HepG2 (cell line): ENCODE data around the gene RANBP6. TPM values are rescaled to one million over a fixed set of nuclear protein-coding genes. Genes with fewer than 3 reads are reported as not detected.

Source experiments
- ATAC-seq: fragments of 200-7000 bp; cut with Tn5 transposase; 3 replicates; pipeline ENCODE4 v1.9.1; 2020; ENCODE audit warnings: mild to moderate bottlenecking, moderate library complexity
- BruUV-seq: library from RNA; stranded (reverse); fragments of 400-500 nt; replicated peaks from 2 replicates; lab custom pipeline; 2021; lab: Mats Ljungman, UMichigan
- CTCF ChIA-PET: fragments of 300-600 bp; formaldehyde crosslinking; extraction: SDS; loops from one replicate; lab custom pipeline; 2021; ENCODE audit warnings: low total read pairs, inconsistent platforms, low intra/inter-chr PET ratio; lab: Yijun Ruan, JAX
- POLR2A ChIA-PET: fragments of 350-600 bp; sonication (Branson Sonifier 250); formaldehyde crosslinking; loops from one replicate; lab custom pipeline; 2020; ENCODE audit warnings: antibody characterized with exemption, inconsistent platforms; lab: Yijun Ruan, JAX
- DNase-seq: peaks from one replicate; pipeline ENCODE4 v3.0.0-alpha.2; 2015; ENCODE audit warnings: low spot score
- FAIRE-seq: peaks from 3 replicates; lab custom pipeline; 2011; peaks lifted over from hg19 to GRCh38; lab: Jason Lieb, UNC
- H2AFZ ChIP-seq: one replicate; pipeline ENCODE4 v1.6.1; 2011; ENCODE audit warnings: low read length, inconsistent platforms
- H3K27ac ChIP-seq: fragments of 300-600 bp; 3 replicates; pipeline ENCODE4 v1.8.0; 2011; ENCODE audit warnings: mixed run types, mild to moderate bottlenecking, mixed read lengths, low read length, inconsistent platforms; ENCODE audit not compliant: insufficient read depth; ENCODE audit errors: extremely low read length
- H3K27me3 ChIP-seq, 2 experiments: fragments of 200-600 bp in 1 of 2; 2 replicates in 1 of 2; 3 replicates in 1 of 2; pipeline versions ENCODE4 v1.6.0 to v1.8.0; 2011; ENCODE audit warnings: low read length in 2 of 2, mild to moderate bottlenecking in 2 of 2, moderate library complexity in 2 of 2, inconsistent platforms in 1 of 2; ENCODE audit not compliant: insufficient read depth in 2 of 2, control insufficient read depth in 1 of 2
- H3K36me3 ChIP-seq, 2 experiments: fragments of 200-600 bp in 1 of 2; replicated peaks in 1 of 2; 2 replicates in 1 of 2; 3 replicates in 1 of 2; pipeline versions ENCODE4 v1.5.1 to v1.8.0; 2011; ENCODE audit warnings: low read length in 2 of 2, inconsistent platforms in 1 of 2; ENCODE audit not compliant: insufficient read depth in 2 of 2, control insufficient read depth in 1 of 2
- H3K4me1 ChIP-seq: 2 replicates; pipeline ENCODE4 v1.5.1; 2012; ENCODE audit warnings: low read length, inconsistent platforms; ENCODE audit not compliant: insufficient read depth
- H3K4me2 ChIP-seq: 2 replicates; pipeline ENCODE4 v1.6.0; 2011; ENCODE audit warnings: low read depth, low read length, inconsistent platforms
- H3K4me3 ChIP-seq, 3 experiments: fragments of 200-600 bp in 1 of 3; sonication (generic), shearing (Covaris generic) in 1 of 3; replicated peaks in 1 of 3; 2 replicates each; pipeline ENCODE4 v1.5.1; 2011 to 2016; ENCODE audit warnings: low read length in 3 of 3, inconsistent platforms in 2 of 3, low read depth in 2 of 3, mild to moderate bottlenecking in 2 of 3, control low read depth in 1 of 3, mixed read lengths in 1 of 3; ENCODE audit not compliant: insufficient read depth in 1 of 3
- H3K79me2 ChIP-seq: one replicate; pipeline ENCODE4 v1.6.1; 2011; ENCODE audit warnings: low read length, inconsistent platforms; ENCODE audit not compliant: insufficient read depth
- H3K9ac ChIP-seq: 2 replicates; pipeline ENCODE4 v1.6.0; 2011; ENCODE audit warnings: mild to moderate bottlenecking, low read depth, low read length, inconsistent platforms; ENCODE audit not compliant: insufficient read depth
- H3K9me3 ChIP-seq: 2 replicates; pipeline ENCODE4 v1.5.1; 2012; ENCODE audit warnings: mild to moderate bottlenecking, low read length
- H4K20me1 ChIP-seq: 2 replicates; pipeline ENCODE4 v1.6.0; 2011; ENCODE audit warnings: inconsistent platforms, mild to moderate bottlenecking, low read length, moderate library complexity; ENCODE audit not compliant: insufficient read depth
- KDM2A ChIP-seq: sonication (generic); formaldehyde crosslinking; IDR thresholded peaks from 2 replicates; pipeline ENCODE4 v1.4.0; 2020; ENCODE audit warnings: low read depth, missing genetic modification reagents, borderline replicate concordance
- MYNN ChIP-seq: sonication (generic); formaldehyde crosslinking; IDR thresholded peaks from 2 replicates; pipeline ENCODE4 v1.4.0; 2020; ENCODE audit warnings: mild to moderate bottlenecking, low read depth, missing genetic modification reagents
- PITX1 ChIP-seq: sonication (generic); formaldehyde crosslinking; IDR thresholded peaks from 2 replicates; pipeline ENCODE4 v1.5.1; 2020; ENCODE audit warnings: mild to moderate bottlenecking, missing genetic modification reagents
- UBTF ChIP-seq: sonication (generic); formaldehyde crosslinking; IDR thresholded peaks from 2 replicates; pipeline ENCODE4 v1.4.0; 2020; ENCODE audit warnings: mild to moderate bottlenecking, missing genetic modification reagents
- ZFP36L2 ChIP-seq: sonication (generic); formaldehyde crosslinking; IDR thresholded peaks from 2 replicates; pipeline ENCODE4 v1.4.0; 2020; ENCODE audit warnings: missing genetic modification reagents
- ZNF33B ChIP-seq: sonication (generic); formaldehyde crosslinking; IDR thresholded peaks from 2 replicates; pipeline ENCODE4 v1.5.1; 2020; ENCODE audit warnings: mild to moderate bottlenecking, missing genetic modification reagents
- ZNF557 ChIP-seq: sonication (generic); formaldehyde crosslinking; IDR thresholded peaks from 2 replicates; pipeline ENCODE4 v1.4.0; 2020; ENCODE audit warnings: missing genetic modification reagents
- ZNF629 ChIP-seq: sonication (generic); formaldehyde crosslinking; conservative IDR thresholded peaks from 2 replicates; pipeline ENCODE4 v1.5.0; 2020; ENCODE audit warnings: missing genetic modification reagents
- WGBS: methylation state at CpG from one replicate; pipeline ENCODE4 v1.1.6; 2017; ENCODE audit warnings: low lambda C conversion rate; 5-methylcytosine and 5-hydroxymethylcytosine counted together
- in situ Hi-C: cut with HindIII; loops from 2 replicates; pipeline ENCODE4 v1.10.0; 2017; ENCODE audit warnings: low pct_unique_long_range_greater_than_20kb; ENCODE audit not compliant: extremely low pct_ligation_motif_present
- intact Hi-C: fragments of 100-400 bp; cut with micrococcal nuclease; formaldehyde crosslinking; loops from one replicate; pipeline ENCODE4 v1.10.0; 2022; ENCODE audit not compliant: unreplicated experiment
- polyA plus RNA-seq, 8 experiments: library from polyadenylated mRNA; depleted of rRNA in 3 of 8; stranded (reverse) in 7 of 8; unstranded in 1 of 8; fragments of >200 nt; fragmentation: Illumina TruSeq in 4 of 8; extraction: Trizol in 4 of 8; gene quantifications; 2 replicates each; pipeline versions ENCODE4 v1.2.1 to v1.2.3, GENCODE V29; 2011 to 2016; ENCODE audit warnings: low read depth in 4 of 8, missing spikeins in 1 of 8, mixed read lengths in 1 of 8; ENCODE audit not compliant: insufficient read depth in 1 of 8
- total RNA-seq, 5 experiments: library from RNA; depleted of rRNA; stranded (reverse); fragments of >200 nt; fragmentation: Illumina TruSeq; extraction: Trizol; gene quantifications; 2 replicates each; pipeline ENCODE4 v1.2.3, GENCODE V29; 2016; ENCODE audit warnings: low read depth in 1 of 5
- TF ChIP-seq, protein P1 (sequence below): IDR thresholded peaks from 2 replicates; pipeline ENCODE4 v1.6.1; 2016; ENCODE audit warnings: control low read depth
- TF ChIP-seq, protein P2 (sequence below): sonication (generic); formaldehyde crosslinking; IDR thresholded peaks from 2 replicates; pipeline ENCODE4 v1.4.0; 2020; ENCODE audit warnings: missing genetic modification reagents, borderline replicate concordance

The RANBP6 gene
- total and polyA plus RNA-seq, 2 of the 13 experiments (the other 11 are each of a cell fraction or from before 2014, with no cell fraction given), result 7.5 to 26.0 TPM

- in situ Hi-C loops, result loop anchor here (5.0 kb wide), 1 partner anchor 161 kb away; no protein-coding TSS in a partner anchor
Observed at GRCh38 chr9:6048039-6048438, 32.6 kb upstream of the RANBP6 start.

More at GRCh38 chr9:6048039-6048438, 32.6 kb upstream of the RANBP6 start:
- Histone ChIP-seq H3K9me3 (no peaks in the 10 kb centered on the region), H2AFZ (no peak overlapping the region), H3K4me1 (peaks cover 7% of the 10 kb centered on the region; the same call in 1 of the 2 replicates), H4K20me1 (no peaks in the 10 kb centered on the region), H3K79me2 (no peaks in the 10 kb centered on the region), H3K27ac (no peak overlapping the region), H3K4me3 (no peak overlapping the region), H3K4me2 (no peak overlapping the region), H3K36me3 (no peaks in the 10 kb centered on the region), H3K27me3 (0 out of 5 replicates have a peak, but pooled peaks cover 0 to 6% of the 10 kb centered on the region in 2 experiments), H3K9ac (no peak overlapping the region)
- FAIRE-seq (no peak), ATAC-seq (no peak), DNase-seq (no peak)
- ChIA-PET POLR2A (no interaction called here), CTCF (no interaction called here)
- no TSS peak for BruUV-seq
- intact Hi-C loops, result no loop called here
- TF ChIP-seq ZNF557 (CRISPR knock-in tag) (no peak), PITX1 (CRISPR knock-in tag) (no peak), ZNF629 (no peak), KDM2A (CRISPR knock-in tag) (no peak), ZNF33B (CRISPR knock-in tag) (no peak), MYNN (CRISPR knock-in tag) (no peak), UBTF (CRISPR knock-in tag) (no peak), ZFP36L2 (no peak)
- TF ChIP-seq, protein P1, sequence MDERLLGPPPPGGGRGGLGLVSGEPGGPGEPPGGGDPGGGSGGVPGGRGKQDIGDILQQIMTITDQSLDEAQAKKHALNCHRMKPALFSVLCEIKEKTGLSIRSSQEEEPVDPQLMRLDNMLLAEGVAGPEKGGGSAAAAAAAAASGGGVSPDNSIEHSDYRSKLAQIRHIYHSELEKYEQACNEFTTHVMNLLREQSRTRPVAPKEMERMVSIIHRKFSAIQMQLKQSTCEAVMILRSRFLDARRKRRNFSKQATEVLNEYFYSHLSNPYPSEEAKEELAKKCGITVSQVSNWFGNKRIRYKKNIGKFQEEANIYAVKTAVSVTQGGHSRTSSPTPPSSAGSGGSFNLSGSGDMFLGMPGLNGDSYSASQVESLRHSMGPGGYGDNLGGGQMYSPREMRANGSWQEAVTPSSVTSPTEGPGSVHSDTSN (CRISPR knock-in tag), result no peak
- TF ChIP-seq, protein P2, sequence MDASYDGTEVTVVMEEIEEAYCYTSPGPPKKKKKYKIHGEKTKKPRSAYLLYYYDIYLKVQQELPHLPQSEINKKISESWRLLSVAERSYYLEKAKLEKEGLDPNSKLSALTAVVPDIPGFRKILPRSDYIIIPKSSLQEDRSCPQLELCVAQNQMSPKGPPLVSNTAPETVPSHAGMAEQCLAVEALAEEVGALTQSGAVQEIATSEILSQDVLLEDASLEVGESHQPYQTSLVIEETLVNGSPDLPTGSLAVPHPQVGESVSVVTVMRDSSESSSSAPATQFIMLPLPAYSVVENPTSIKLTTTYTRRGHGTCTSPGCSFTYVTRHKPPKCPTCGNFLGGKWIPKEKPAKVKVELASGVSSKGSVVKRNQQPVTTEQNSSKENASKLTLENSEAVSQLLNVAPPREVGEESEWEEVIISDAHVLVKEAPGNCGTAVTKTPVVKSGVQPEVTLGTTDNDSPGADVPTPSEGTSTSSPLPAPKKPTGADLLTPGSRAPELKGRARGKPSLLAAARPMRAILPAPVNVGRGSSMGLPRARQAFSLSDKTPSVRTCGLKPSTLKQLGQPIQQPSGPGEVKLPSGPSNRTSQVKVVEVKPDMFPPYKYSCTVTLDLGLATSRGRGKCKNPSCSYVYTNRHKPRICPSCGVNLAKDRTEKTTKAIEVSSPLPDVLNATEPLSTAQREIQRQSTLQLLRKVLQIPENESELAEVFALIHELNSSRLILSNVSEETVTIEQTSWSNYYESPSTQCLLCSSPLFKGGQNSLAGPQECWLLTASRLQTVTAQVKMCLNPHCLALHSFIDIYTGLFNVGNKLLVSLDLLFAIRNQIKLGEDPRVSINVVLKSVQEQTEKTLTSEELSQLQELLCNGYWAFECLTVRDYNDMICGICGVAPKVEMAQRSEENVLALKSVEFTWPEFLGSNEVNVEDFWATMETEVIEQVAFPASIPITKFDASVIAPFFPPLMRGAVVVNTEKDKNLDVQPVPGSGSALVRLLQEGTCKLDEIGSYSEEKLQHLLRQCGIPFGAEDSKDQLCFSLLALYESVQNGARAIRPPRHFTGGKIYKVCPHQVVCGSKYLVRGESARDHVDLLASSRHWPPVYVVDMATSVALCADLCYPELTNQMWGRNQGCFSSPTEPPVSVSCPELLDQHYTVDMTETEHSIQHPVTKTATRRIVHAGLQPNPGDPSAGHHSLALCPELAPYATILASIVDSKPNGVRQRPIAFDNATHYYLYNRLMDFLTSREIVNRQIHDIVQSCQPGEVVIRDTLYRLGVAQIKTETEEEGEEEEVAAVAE (CRISPR knock-in tag), result no peak
- WGBS, result 35% methylated on average over 1 of the region's 1 CpG
